ENCODE data around the gene HOXD8. TPM values are rescaled to one million over a fixed set of nuclear protein-coding genes. Genes with fewer than 3 reads are reported as not detected.

The HOXD8 gene
- total and polyA plus RNA-seq, 10 of the 15 experiments (the other 5 are each of a cell fraction or from before 2014, with no cell fraction given), result not detected

DNA sequence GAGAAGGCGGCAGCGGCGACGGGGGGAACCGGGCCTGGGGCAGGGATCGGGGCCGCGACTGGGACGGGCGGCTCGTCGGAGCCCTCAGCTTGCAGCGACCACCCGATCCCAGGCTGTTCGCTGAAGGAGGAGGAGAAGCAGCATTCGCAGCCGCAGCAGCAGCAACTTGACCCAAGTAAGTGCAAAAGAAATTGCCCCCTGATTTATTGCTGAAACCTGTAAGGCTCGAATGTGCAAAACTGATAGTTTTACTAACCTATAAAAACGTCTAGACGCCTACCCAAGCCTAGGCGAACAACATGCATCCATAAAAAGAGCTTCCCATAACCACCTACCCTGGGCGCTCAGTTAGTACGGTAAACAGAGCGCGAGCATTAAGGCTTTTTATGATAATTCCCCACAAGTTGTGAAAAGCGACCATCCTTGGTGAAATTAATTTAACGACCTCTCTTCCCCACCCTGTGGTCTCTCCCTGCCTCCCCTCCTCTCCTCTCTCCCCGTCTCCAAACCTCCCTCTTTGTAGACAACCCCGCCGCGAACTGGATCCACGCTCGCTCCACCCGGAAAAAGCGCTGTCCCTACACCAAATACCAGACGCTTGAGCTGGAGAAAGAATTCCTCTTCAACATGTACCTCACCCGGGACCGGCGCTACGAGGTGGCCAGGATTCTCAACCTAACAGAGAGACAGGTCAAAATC, 5.9 kb upstream of the HOXD8 start:
- H3K79me2 ChIP-seq (ENCODE audit: control insufficient read depth, insufficient read depth, low read length), result no peaks in the 10 kb centered on the region
- peaks cover 1% of the 10 kb centered on the region; the same call in 2 of the 3 replicates for H3K9me3 ChIP-seq (replicated peaks; ENCODE audit: control insufficient read depth, insufficient read depth, low read length)
- ChIA-PET CTCF (interaction anchor here (2.1 kb wide), 1 partner anchor 528 kb away, joined by 7 read pairs; no protein-coding TSS in a partner anchor), SMC1A (ENCODE audit: uncharacterized antibody, unreplicated experiment) (no interaction called here), POLR2A (no interaction called here), RAD21 (ENCODE audit: unreplicated experiment) (no interaction called here)
- H4K20me1 ChIP-seq (ENCODE audit: control insufficient read depth, insufficient read depth), result no peaks in the 10 kb centered on the region
- H3K27ac ChIP-seq (ENCODE audit: control insufficient read depth, insufficient read depth), result no peak overlapping the region
- in situ Hi-C loops (cut with MboI), result loop anchor here (10.0 kb wide), 1 partner anchor 701 kb away; no protein-coding TSS in a partner anchor
- no peak overlapping the region for H2AFZ ChIP-seq (ENCODE audit: control insufficient read depth, low read depth, low read length)
- no peaks in the 10 kb centered on the region for H3K4me1 ChIP-seq (ENCODE audit: control insufficient read depth, insufficient read depth, low read length)
- H3K4me2 ChIP-seq (ENCODE audit: control insufficient read depth, insufficient read depth), result no peak overlapping the region
- no peak overlapping the region for H3K4me3 ChIP-seq
- intact Hi-C loops (cut with micrococcal nuclease; ENCODE audit: unreplicated experiment), result no loop called here
- ATAC-seq (no peak), FAIRE-seq (no peak), DNase-seq (ENCODE audit: low read depth, low spot score) (no peak)
- no peak for TF ChIP-seq STAT3 (IDR thresholded peaks at IDR 0.05; ENCODE audit: low read depth, low read length)
- TF ChIP-seq NFYA (IDR thresholded peaks at IDR 0.05; ENCODE audit: borderline replicate concordance, low read depth, low read length), result no peak
- TF ChIP-seq HCFC1 (IDR thresholded peaks at IDR 0.05; ENCODE audit: low read length), result no peak
- no peak for TF ChIP-seq SUZ12 (IDR thresholded peaks at IDR 0.05; ENCODE audit: unreplicated experiment)
- no peak for TF ChIP-seq PAX5 (IDR thresholded peaks at IDR 0.05; ENCODE audit: borderline replicate concordance, low read depth, low read length)
- no peak for TF ChIP-seq SMAD1 (IDR thresholded peaks at IDR 0.05; ENCODE audit: low read depth, partially characterized antibody)
- BruUV-seq (replicated peaks), result no TSS peak
- H3K9ac ChIP-seq (ENCODE audit: control insufficient read depth, insufficient read depth, low read length), result no peak overlapping the region
- no peaks in the 10 kb centered on the region for H3K36me3 ChIP-seq (ENCODE audit: control insufficient read depth in 2 of 2, insufficient read depth in 2 of 2, low read length in 1 of 2)
- 29% methylated on average over 39 of the region's 40 CpGs for WGBS (ENCODE audit: insufficient coverage, insufficient replicate concordance, low lambda C conversion rate, missing lambda C conversion rate)
- peaks cover 8 to 29% of the 10 kb centered on the region in 2 experiments for H3K27me3 ChIP-seq (replicated peaks in 1 of 2; ENCODE audit: control insufficient read depth in 2 of 2, insufficient read depth in 2 of 2, low read length in 1 of 2)
